ENCODE data around the gene HOXB4.

- TF ChIP-seq POLR2A (IDR thresholded peaks at IDR 0.05; ENCODE audit: low read depth, low read length), result no peak
- no peak for TF ChIP-seq TAF1 (IDR thresholded peaks at IDR 0.05; ENCODE audit: low read depth, low read length)
Measured at GRCh38 chr17:48546924-48547807, 31.0 kb downstream of the HOXB4 start.

Measured in GM12891 (cell line).